DOHH2 (cell line): ENCODE measurements around the gene TET2.
"Not testable (repeated sequence)": the region's sequence is repeated elsewhere in the genome, so short reads cannot be mapped to it uniquely, and the experiment has no call there.

Experiments
- CTCF ChIP-seq: fragments of 200-600 bp; sonication (generic); IDR thresholded peaks from one replicate; pipeline ENCODE4 v1.5.1; 2014; ENCODE audit warnings: antibody characterized with exemption, mild to moderate bottlenecking, low read depth, low read length; ENCODE audit not compliant: poor library complexity, severe bottlenecking
- EZH2phosphoT487 ChIP-seq: fragments of 200-600 bp; sonication (generic); IDR thresholded peaks from 2 replicates; pipeline ENCODE4 v1.6.1; 2017; ENCODE audit warnings: borderline replicate concordance, mild to moderate bottlenecking, antibody characterized with exemption, low read length, moderate library complexity, mixed read lengths

GRCh38 chr4:105299027-105299426 lies 152.4 kb downstream of the TET2 start:
- not testable (repeated sequence) for TF ChIP-seq CTCF, EZH2phosphoT487
